Glomerular visceral epithelial cell (primary cell): ENCODE data around the gene CPAMD8.
"Not testable (repeated sequence)": the region's sequence is repeated elsewhere in the genome, so short reads cannot be mapped to it uniquely, and the experiment has no call there.

Source experiments
- DNase-seq: peaks from one replicate; pipeline ENCODE4 v3.0.0-alpha.2; 2016; ENCODE audit errors: extremely low spot score

Gene CPAMD8

GRCh38 chr19:16874978-16875299, 151.7 kb downstream of the CPAMD8 start:
- not testable (repeated sequence) for DNase-seq

- no peak for DNase-seq
These were observed 152.2 kb downstream of the CPAMD8 start for GRCh38 chr19:16874250-16874977.

GRCh38 chr19:16873594-16873993, 153.0 kb downstream of the CPAMD8 start:
- DNase-seq: no peak

- DNase-seq: no peak
These were observed 153.9 kb downstream of the CPAMD8 start for GRCh38 chr19:16872728-16873127.

GRCh38 chr19:16871871-16872270, 154.7 kb downstream of the CPAMD8 start:
- DNase-seq: no peak

GRCh38 chr19:16869331-16869972, 157.2 kb downstream of the CPAMD8 start:
- no peak for DNase-seq

- DNase-seq: no peak
These were observed 158.0 kb downstream of the CPAMD8 start for GRCh38 chr19:16868423-16869130.

- DNase-seq: no peak
These were observed 159.4 kb downstream of the CPAMD8 start for GRCh38 chr19:16867211-16867610.

- no peak for DNase-seq
These were observed 163.7 kb downstream of the CPAMD8 start for GRCh38 chr19:16862826-16863415.

GRCh38 chr19:16861834-16862233, 164.8 kb downstream of the CPAMD8 start:
- no peak for DNase-seq

GRCh38 chr19:16861011-16861410, 165.6 kb downstream of the CPAMD8 start:
- DNase-seq: no peak

- DNase-seq: no peak
These were observed 166.5 kb downstream of the CPAMD8 start for GRCh38 chr19:16860118-16860517.

- DNase-seq: no peak
These were observed 167.0 kb downstream of the CPAMD8 start for GRCh38 chr19:16859626-16860025.

- no peak for DNase-seq
These were observed 170.5 kb downstream of the CPAMD8 start for GRCh38 chr19:16856091-16856490.

- DNase-seq: no peak
These were observed 173.5 kb downstream of the CPAMD8 start for GRCh38 chr19:16853066-16853465.

- DNase-seq: peak; percentile 91
These were observed 175.4 kb downstream of the CPAMD8 start for GRCh38 chr19:16851031-16851712.

GRCh38 chr19:16850133-16850532, 176.5 kb downstream of the CPAMD8 start:
- no peak for DNase-seq

GRCh38 chr19:16849168-16849567, 177.4 kb downstream of the CPAMD8 start:
- DNase-seq: no peak

GRCh38 chr19:16847430-16847829, 179.2 kb downstream of the CPAMD8 start:
- DNase-seq: no peak

GRCh38 chr19:16846901-16847300, 179.7 kb downstream of the CPAMD8 start:
- DNase-seq: no peak
